Measurements from ENCODE around the gene ATF6.

- TF ChIP-seq POLR2AphosphoS5 (IDR thresholded peaks at IDR 0.05; ENCODE audit: low read depth, low read length) = no peak
- TF ChIP-seq POLR2A (IDR thresholded peaks at IDR 0.05; ENCODE audit: low read depth, low read length) = no peak
- no peak for TF ChIP-seq TAF1 (IDR thresholded peaks at IDR 0.05; ENCODE audit: low read depth, low read length)
Measured at GRCh38 chr1:161950377-161950776, 184.3 kb downstream of the ATF6 start.

All from GM12891 (cell line).